RPMI7951 (cell line): ENCODE results near the gene AQP11. TPM values are rescaled to one million over a fixed set of nuclear protein-coding genes. Genes with fewer than 3 reads are reported as not detected.

Experiments
- DNase-seq: peaks from one replicate; pipeline ENCODE4 v3.0.0-alpha.2; 2012; ENCODE audit warnings: low read depth
- total RNA-seq: library from RNA; depleted of rRNA; stranded (reverse); fragments of >200 nt; shearing (Covaris generic); gene quantifications from 2 replicates; pipeline ENCODE4 v1.2.3, GENCODE V29; 2014; rRNA removed

The AQP11 gene
- total RNA-seq, 1 experiment from 2014 or later = 2.8 TPM

GRCh38 chr11:77658213-77659013 is 68.7 kb downstream of the AQP11 start:
- DNase-seq = no peak

Other genes starting within 250 kb of the AQP11 start
- gene PAK1, start 115.9 kb upstream of the AQP11 start, total RNA-seq = 60.2 and 77.9 TPM in 2 replicates
- 192 and 195 TPM in 2 replicates for gene CLNS1A, start 47.8 kb downstream of the AQP11 start, total RNA-seq
- gene RSF1, start 230.8 kb downstream of the AQP11 start, total RNA-seq = 13.1 and 16.1 TPM in 2 replicates
- gene AAMDC, start 231.2 kb downstream of the AQP11 start, total RNA-seq = 71.7 and 72.2 TPM in 2 replicates